ENCODE measurements around the gene DENND1C. TPM values are rescaled to one million over a fixed set of nuclear protein-coding genes. Genes with fewer than 3 reads are reported as not detected.
"Not testable (repeated sequence)": the region's sequence is repeated elsewhere in the genome, so short reads cannot be mapped to it uniquely, and the experiment has no call there.

DENND1C gene
- total RNA-seq, 1 experiment from 2014 or later = not detected

DNA sequence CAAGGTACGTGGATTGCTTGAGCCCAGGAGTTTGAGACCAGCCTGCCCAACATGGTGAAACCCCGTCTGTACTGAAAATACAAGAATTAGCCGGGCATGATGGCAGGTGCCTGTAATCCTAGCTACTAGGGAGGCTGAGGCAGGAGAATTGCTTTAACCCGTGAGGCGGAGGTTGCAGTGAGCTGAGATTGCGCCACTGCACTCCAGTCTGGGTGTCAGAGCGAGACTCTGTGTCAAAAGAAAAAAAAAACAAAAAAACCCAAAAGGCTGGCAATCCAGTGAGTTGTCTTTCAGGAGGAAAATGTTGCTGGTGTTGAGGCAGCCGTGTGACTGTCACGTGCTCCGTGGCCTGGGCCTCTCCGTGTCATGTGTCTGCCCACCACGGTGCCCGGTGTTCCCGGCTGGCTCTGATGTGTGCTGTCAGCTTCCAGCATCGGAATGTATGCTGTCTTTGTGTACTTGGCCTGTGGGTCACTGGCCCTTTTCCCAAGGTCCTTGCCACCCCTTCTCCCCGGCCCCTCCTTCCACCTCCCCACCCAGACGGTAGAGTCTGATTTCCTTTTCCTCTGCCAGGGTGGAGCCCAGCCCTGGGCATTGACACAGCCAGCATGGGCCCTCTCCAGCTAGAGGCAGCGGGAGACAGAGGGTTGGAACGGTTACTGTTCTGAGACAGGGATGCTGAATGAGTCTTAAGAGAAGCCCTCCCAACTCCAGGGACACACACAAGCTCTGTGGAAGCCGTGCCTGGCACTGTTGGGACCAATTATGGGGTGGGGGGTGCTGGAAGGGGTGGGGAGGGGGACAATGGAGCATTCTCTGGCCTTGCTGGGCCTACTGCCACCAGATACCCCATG is 27.8 kb upstream of the DENND1C start:
- DNase-seq (ENCODE audit: low read depth) = no peak

- not testable (repeated sequence) for DNase-seq (ENCODE audit: low read depth)
Measured at GRCh38 chr19:6508028-6508771, 26.6 kb upstream of the DENND1C start.

GRCh38 chr19:6503407-6504201 is 22.0 kb upstream of the DENND1C start:
- no peak for DNase-seq (ENCODE audit: low read depth)

- no peak for DNase-seq (ENCODE audit: low read depth)
Measured at GRCh38 chr19:6501740-6502648, 20.4 kb upstream of the DENND1C start, which contains the start of gene TUBB4A. Gene TUBB4A, minus strand, starts transcription at chr19:6502309. Its CDS starts 97 bp downstream, at chr19:6502212.

DNA sequence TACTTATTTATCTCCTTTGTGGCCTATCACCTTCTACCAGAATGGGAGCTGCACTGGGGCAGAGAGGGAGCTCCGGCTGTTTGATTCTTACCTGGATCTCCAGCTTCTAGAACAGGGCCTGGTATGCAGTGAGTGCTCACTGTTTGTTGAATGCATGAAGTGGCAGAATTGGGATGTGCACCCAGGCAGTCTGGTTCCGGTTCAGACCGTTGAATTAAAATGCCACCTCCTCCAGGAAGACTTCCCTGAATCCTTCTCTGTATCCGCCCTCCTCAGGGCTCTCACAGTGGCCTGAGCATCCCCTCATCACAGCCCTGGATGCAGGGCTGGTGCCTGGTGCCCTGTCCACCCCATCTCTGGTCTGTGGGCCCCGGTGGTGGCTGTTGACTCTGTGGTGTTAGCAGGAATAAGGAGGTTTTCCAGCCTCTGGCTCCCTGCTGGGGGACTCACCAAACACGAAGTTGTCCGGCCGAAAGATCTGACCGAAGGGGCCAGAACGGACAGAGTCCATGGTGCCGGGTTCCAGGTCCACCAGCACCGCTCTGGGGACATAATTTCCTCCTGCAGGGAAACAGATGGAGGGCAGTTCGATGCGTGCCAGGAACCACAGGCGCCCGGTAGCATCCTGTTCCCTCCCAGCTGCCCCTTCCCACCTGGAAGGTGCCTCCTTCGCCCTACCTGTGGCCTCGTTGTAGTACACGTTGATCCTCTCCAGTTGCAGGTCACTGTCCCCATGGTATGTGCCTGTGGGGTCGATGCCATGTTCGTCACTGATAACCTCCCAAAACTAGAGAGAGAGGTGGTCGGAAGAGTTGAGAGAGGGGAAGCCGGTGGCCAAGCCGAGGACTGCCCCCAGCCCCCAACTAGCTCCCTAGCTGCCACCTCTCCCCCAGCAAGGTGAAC is 19.5 kb upstream of the DENND1C start:
- DNase-seq (ENCODE audit: low read depth) = no peak

GRCh38 chr19:6499052-6499790 is 17.6 kb upstream of the DENND1C start:
- no peak for DNase-seq (ENCODE audit: low read depth)

DNA sequence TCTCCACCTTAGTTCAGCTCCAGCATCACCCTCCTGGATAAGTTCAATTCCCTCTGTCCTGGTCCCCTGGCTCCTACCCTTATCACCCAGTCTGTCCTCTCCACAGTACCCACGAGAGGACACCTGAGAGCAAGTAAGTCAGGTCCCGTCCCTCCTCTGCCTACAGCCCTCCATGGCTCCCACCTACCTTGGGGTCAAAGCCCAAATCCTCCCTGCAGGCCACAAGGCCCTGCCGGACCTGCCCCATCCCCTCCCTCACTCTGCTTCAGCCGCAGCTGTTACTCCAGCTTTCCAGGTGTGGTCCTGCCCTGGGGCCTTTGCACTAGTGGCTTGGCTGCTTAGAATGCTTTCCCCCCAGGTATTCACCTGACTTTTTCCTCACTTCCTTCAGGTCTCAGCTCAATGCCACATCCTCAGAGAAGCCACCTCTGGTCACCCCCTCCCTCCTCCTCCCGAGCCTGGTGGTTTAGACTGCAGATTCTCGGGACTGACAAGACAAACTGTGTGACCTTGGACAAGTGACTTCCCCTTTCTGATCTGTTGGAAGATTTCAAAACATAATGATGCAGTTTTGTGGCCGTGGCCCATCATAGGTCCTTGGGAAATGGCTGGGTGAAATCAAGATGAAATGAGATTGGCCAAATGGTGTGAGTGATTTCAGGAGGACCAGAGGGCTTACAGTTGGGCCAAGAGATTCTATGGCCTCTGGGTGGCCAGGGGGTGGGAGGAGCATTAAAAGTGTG is 16.9 kb upstream of the DENND1C start:
- DNase-seq (ENCODE audit: low read depth) = no peak

DNA sequence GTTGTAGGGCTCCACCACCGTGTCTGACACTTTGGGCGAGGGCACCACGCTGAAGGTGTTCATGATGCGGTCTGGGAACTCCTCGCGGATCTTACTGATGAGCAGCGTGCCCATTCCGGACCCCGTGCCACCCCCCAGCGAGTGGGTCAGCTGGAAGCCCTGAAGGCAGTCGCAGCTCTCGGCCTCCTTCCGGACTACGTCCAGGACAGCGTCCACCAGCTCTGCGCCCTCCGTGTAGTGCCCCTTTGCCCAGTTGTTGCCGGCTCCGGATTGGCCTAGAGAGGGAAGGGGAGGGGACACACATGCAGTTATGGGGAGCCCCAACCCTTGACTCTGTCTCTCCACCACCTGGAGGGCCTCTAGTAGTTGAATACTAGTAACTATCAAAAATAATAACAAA is 14.4 kb upstream of the DENND1C start:
- DNase-seq (ENCODE audit: low read depth) = no peak

GRCh38 chr19:6494438-6495036 is 12.9 kb upstream of the DENND1C start:
- no peak for DNase-seq (ENCODE audit: low read depth)

DNA sequence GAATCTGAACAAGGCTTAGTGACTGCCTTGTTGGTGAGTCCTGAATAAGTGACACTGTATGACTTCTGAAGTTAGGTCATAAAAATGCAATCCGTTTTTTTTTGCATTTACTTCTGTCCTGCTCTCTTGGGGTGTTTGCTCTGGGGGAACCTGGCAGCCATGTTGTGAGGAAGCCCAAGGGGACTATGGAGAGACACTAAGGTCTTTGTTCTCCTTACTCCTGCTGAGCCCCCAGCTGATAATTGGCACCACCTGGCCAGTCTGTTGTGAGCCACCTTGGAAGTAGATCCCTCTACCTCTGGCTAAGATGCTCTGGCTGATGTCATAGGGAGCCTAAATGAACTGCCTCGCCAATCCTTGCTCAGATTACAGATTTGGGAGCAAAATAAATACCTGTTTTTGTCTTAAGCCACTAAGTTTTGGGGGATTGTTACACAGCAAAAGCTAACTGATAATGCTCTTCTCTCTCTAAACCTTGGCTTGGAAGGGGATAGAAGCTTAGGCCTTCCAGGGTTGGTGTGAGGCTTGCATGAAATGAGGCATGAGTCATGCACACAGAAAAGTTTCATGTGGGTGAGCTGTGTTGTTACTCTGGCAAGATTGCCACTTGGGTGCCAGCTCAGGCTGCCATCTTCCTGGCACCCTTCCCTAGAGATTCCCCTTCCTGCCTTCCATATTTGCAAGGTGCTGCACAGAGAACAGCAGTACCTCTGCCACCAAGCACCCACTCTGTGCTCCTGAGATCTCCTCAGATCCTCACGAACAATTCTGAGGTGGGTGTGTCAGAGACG is 10.4 kb upstream of the DENND1C start:
- DNase-seq (ENCODE audit: low read depth) = no peak

DNA sequence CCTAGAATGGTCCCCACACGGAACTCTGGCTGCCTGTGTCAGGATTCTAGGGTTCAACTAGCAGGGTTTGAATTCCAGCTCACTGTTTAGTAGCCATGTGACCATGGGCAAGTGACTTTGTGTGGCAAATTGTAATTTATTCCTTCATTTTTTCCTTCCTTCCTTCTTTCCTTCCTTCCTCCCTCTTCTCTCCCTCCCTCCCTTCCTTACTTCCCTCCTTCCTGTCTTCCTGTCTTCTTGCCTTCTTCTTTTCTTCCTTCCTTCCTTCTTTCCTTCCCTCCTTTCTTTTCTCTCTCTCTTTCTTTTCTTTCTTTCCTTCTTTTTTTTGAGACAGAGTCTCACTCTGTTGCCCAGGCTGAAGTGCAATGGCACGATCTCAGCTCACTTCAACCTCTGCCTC is 8.5 kb upstream of the DENND1C start:
- no peak for DNase-seq (ENCODE audit: low read depth)

DNA sequence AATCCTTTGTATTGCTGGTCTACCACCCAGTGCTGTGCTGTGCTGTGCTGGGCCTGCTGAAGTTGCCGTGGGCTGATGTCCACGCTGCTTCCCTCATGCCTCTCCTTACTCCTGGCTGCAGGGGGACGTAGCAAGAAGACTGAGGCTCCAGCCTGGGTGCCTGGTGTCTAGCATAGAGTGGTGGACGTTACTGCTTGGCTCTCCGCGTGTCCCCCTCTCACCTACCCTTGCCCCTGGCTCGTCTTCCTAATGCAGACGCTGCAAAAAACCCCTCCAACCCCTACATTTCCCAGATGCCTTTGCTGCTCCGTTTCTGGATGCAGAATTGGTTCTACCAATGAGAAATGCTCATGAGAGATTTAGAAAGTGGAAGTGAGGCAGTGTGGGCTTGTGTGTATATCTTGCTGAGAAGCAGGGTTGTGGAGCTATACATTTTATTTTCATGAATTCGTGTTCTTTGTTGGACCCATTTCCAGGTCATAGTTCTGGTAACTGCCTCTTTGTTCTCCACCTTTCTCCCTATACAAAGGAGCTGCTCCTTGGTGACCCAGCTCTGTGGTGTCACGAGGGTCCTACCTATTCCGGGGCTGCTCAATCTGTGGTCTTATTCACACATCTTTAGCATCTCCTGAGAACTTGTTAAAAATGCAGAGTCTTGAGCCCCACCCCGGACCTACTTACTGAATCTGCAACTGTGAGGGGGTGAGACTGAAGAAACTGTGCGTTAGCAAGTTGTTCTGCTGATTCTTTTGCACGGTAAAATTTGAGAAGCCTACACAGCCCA is 7.9 kb upstream of the DENND1C start:
- no peak for DNase-seq (ENCODE audit: low read depth)

- no peak for DNase-seq (ENCODE audit: low read depth)
Measured at GRCh38 chr19:6484831-6485230, 3.2 kb upstream of the DENND1C start.

GRCh38 chr19:6484230-6484629 is 2.6 kb upstream of the DENND1C start:
- no peak for DNase-seq (ENCODE audit: low read depth)

GRCh38 chr19:6483235-6483634 is 1.6 kb upstream of the DENND1C start:
- DNase-seq (ENCODE audit: low read depth) = no peak

GRCh38 chr19:6482343-6482686 is 728 bp upstream of the DENND1C start:
- DNase-seq (ENCODE audit: low read depth) = no peak
